Spleen (tissue), 11 donors: ENCODE measurements around the gene GLIPR1. TPM values are rescaled to one million over a fixed set of nuclear protein-coding genes. Genes with fewer than 3 reads are reported as not detected.
"Not testable (repeated sequence)": the region's sequence is repeated elsewhere in the genome, so short reads cannot be mapped to it uniquely, and the experiment has no call there.

Experiments used
- DNase-seq: peaks from one replicate; pipeline ENCODE4 v3.0.0-alpha.2; 2020
- H3K27ac ChIP-seq, 8 donors: fragments of 200-600 bp; sonication (generic) in 7 of 8; 1 replicate in 4 of 8; 2 replicates in 4 of 8; pipeline versions ENCODE4 v1.5.0 to v1.8.0; 2016 to 2021; ENCODE audit warnings: inconsistent platforms in 4 of 8, mild to moderate bottlenecking in 4 of 8, moderate library complexity in 1 of 8
- H3K27me3 ChIP-seq, 7 donors: fragments of 200-600 bp; sonication (generic) in 6 of 7; replicated peaks in 1 of 7; 1 replicate in 4 of 7; 2 replicates in 3 of 7; pipeline versions ENCODE4 v1.5.0 to v1.8.0; 2016 to 2021; ENCODE audit warnings: inconsistent platforms in 3 of 7, mild to moderate bottlenecking in 1 of 7
- H3K36me3 ChIP-seq, 6 donors: fragments of 200-600 bp; sonication (generic) in 5 of 6; 1 replicate in 4 of 6; 2 replicates in 2 of 6; pipeline versions ENCODE4 v1.5.0 to v1.8.0; 2016 to 2021; ENCODE audit warnings: inconsistent platforms in 2 of 6
- H3K4me1 ChIP-seq, 6 donors: fragments of 200-600 bp; sonication (generic) in 5 of 6; 1 replicate in 3 of 6; 2 replicates in 3 of 6; pipeline versions ENCODE4 v1.5.0 to v1.8.0; 2016 to 2021; ENCODE audit warnings: inconsistent platforms in 3 of 6
- H3K4me3 ChIP-seq, 8 donors: fragments of 200-600 bp; sonication (generic) in 7 of 8; 1 replicate in 4 of 8; 2 replicates in 4 of 8; pipeline versions ENCODE4 v1.5.0 to v1.8.0; 2016 to 2021; ENCODE audit warnings: inconsistent platforms in 4 of 8, mild to moderate bottlenecking in 4 of 8, moderate library complexity in 2 of 8
- H3K9me3 ChIP-seq, 8 donors: fragments of 200-600 bp; sonication (generic) in 7 of 8; 1 replicate in 4 of 8; 2 replicates in 4 of 8; pipeline versions ENCODE4 v1.5.0 to v1.8.0; 2016 to 2021; ENCODE audit warnings: inconsistent platforms in 4 of 8
- CTCF ChIP-seq, 11 experiments: fragments of 200-600 bp in 7 of 11; fragments of 450-650 bp in 4 of 11; sonication (generic) in 4 of 11; IDR thresholded peaks in 8 of 11; conservative IDR thresholded peaks in 3 of 11; 1 replicate in 7 of 11; 2 replicates in 4 of 11; pipeline versions ENCODE4 v1.4.0 to v1.8.0; 2016 to 2021; ENCODE audit warnings: antibody characterized with exemption in 11 of 11, inconsistent platforms in 4 of 11, mild to moderate bottlenecking in 1 of 11
- POLR2A ChIP-seq, 3 donors: fragments of 450-650 bp; IDR thresholded peaks; one replicate each; pipeline ENCODE4 v1.5.1; 2017; ENCODE audit warnings: antibody characterized with exemption in 3 of 3, mild to moderate bottlenecking in 1 of 3
- POLR2AphosphoS5 ChIP-seq, 3 donors: sonication (generic); formaldehyde crosslinking; IDR thresholded peaks; one replicate each; pipeline ENCODE4 v1.5.1; 2017; ENCODE audit warnings: antibody characterized with exemption in 3 of 3
- WGBS, 5 donors: extraction: QIAGEN DNeasy Blood & Tissue Kit in 3 of 5; methylation state at CpG; one replicate each; pipeline versions ENCODE4 v1.1.5 to v1.1.7; 2013 to 2018; 5-methylcytosine and 5-hydroxymethylcytosine counted together
- intact Hi-C: fragments of 100-400 bp; cut with DNase I; formaldehyde crosslinking; loops from one replicate; pipeline ENCODE4 v1.15.0; 2023; ENCODE audit warnings: low total_unique reads
- polyA plus RNA-seq, 3 donors: library from polyadenylated mRNA; stranded (reverse); fragments of 200-250 nt; gene quantifications; one replicate each; pipeline ENCODE4 v1.2.1, GENCODE V29; 2013
- total RNA-seq, 7 donors: library from RNA; depleted of rRNA in 3 of 7; stranded (reverse); fragments of >200 nt in 3 of 7; fragmentation: NEBNext Ultra II Directional in 4 of 7; extraction: Animal tissue kit (Norgen Biotek cat#: 25700) in 4 of 7; gene quantifications; one replicate each; pipeline versions ENCODE4 v1.1.0 to v1.2.1, GENCODE V29; 2016 to 2021
- donor health status: healthy with polysubstance abuse.
- donor health status: DM: no; HTN: no; CAD: no; lungs with moderate emphysema.
- donor health status: DM: no; HTN: no; CAD: no.
- donor health status: Bipolar disorder and iron deficiency.
- donor health status: healthy.
- donor health status: DM: no; HTN: no; CAD: no.
- donor health status: DM: yes; HTN: yes; CAD: no.

The GLIPR1 gene
- total and polyA plus RNA-seq, 10 donors, result 11.7 to 72.6 (median 54.7) TPM

- intact Hi-C loops, result no loop called here
- Histone ChIP-seq H3K27ac (no peak overlapping the region), H3K27me3 (no peaks in the 10 kb centered on the region), H3K4me1 (no peaks in the 10 kb centered on the region), H3K36me3 (no peaks in the 10 kb centered on the region), H3K9me3 (peaks cover 2 to 37% (median 18%) of the 10 kb centered on the region in 8 donors), H3K4me3 (no peak overlapping the region)
- DNase-seq, result no peak
- WGBS, 5 donors, result 83 to 93% (median 88%) methylated on average over 2 of the region's 2 CpGs
- TF ChIP-seq CTCF (IDR thresholded peaks at IDR 0.05 in 8 of 11, conservative IDR thresholded peaks at IDR 0.05 in 3 of 11), result no peak
- no peak for TF ChIP-seq POLR2AphosphoS5 (IDR thresholded peaks at IDR 0.05)
- no peak for TF ChIP-seq POLR2A (IDR thresholded peaks at IDR 0.05)
Observed at GRCh38 chr12:75439048-75439447, 41.5 kb upstream of the GLIPR1 start.

- H3K9me3 ChIP-seq, result peaks cover 2 to 37% (median 18%) of the 10 kb centered on the region in 8 donors
- no peak for DNase-seq
- no peak overlapping the region for H3K27ac ChIP-seq
- intact Hi-C loops, result no loop called here
- no peaks in the 10 kb centered on the region for H3K4me1 ChIP-seq
- H3K4me3 ChIP-seq, result no peak overlapping the region
- no peaks in the 10 kb centered on the region for H3K36me3 ChIP-seq
- TF ChIP-seq POLR2AphosphoS5 (IDR thresholded peaks at IDR 0.05), result no peak
- H3K27me3 ChIP-seq, result no peaks in the 10 kb centered on the region
Observed at GRCh38 chr12:75439930-75440329, 40.6 kb upstream of the GLIPR1 start.

GRCh38 chr12:75441687-75442449, 38.7 kb upstream of the GLIPR1 start:
- H3K27ac ChIP-seq, H3K4me1 ChIP-seq, H3K4me3 ChIP-seq, DNase-seq, intact Hi-C loops, H3K36me3 ChIP-seq, H3K27me3 ChIP-seq: not testable (repeated sequence)
- H3K9me3 ChIP-seq, result peaks cover 0 to 23% (median 7%) of the 10 kb centered on the region in 8 donors
- WGBS, 5 donors, result 58 to 71% (median 64%) methylated on average over 4 of the region's 4 CpGs

- H3K36me3 ChIP-seq, DNase-seq, H3K4me1 ChIP-seq, H3K27me3 ChIP-seq, H3K4me3 ChIP-seq, intact Hi-C loops, H3K27ac ChIP-seq: not testable (repeated sequence)
- peaks cover 0 to 17% (median 1%) of the 10 kb centered on the region in 8 donors for H3K9me3 ChIP-seq
- whole genome bisulfite sequencing, 5 donors, result 22 to 72% (median 55%) methylated on average over 3 of the region's 3 CpGs
Observed at GRCh38 chr12:75442454-75442853, 38.1 kb upstream of the GLIPR1 start.

GRCh38 chr12:75443709-75444108, 36.8 kb upstream of the GLIPR1 start:
- WGBS, 5 donors, result 46 to 69% (median 49%) methylated on average over 3 of the region's 3 CpGs
- no peak overlapping the region for H3K27ac ChIP-seq
- H3K4me1 ChIP-seq, result no peaks in the 10 kb centered on the region
- no peak for DNase-seq
- TF ChIP-seq CTCF (IDR thresholded peaks at IDR 0.05 in 8 of 11, conservative IDR thresholded peaks at IDR 0.05 in 3 of 11) (no peak), POLR2AphosphoS5 (IDR thresholded peaks at IDR 0.05) (no peak), POLR2A (IDR thresholded peaks at IDR 0.05) (no peak)
- intact Hi-C loops, result no loop called here
- no peaks in the 10 kb centered on the region for H3K36me3 ChIP-seq
- peaks cover 0 to 10% (median 0%) of the 10 kb centered on the region in 8 donors for H3K9me3 ChIP-seq
- no peaks in the 10 kb centered on the region for H3K27me3 ChIP-seq
- no peak overlapping the region for H3K4me3 ChIP-seq
